ENCODE measurements around the gene ATXN1. TPM values are rescaled to one million over a fixed set of nuclear protein-coding genes. Genes with fewer than 3 reads are reported as not detected.

The ATXN1 gene
- total and polyA plus RNA-seq, 2 of the 8 experiments (the other 6 are each of a cell fraction or from before 2014, with no cell fraction given) = 1.6 to 4.0 TPM

DNA sequence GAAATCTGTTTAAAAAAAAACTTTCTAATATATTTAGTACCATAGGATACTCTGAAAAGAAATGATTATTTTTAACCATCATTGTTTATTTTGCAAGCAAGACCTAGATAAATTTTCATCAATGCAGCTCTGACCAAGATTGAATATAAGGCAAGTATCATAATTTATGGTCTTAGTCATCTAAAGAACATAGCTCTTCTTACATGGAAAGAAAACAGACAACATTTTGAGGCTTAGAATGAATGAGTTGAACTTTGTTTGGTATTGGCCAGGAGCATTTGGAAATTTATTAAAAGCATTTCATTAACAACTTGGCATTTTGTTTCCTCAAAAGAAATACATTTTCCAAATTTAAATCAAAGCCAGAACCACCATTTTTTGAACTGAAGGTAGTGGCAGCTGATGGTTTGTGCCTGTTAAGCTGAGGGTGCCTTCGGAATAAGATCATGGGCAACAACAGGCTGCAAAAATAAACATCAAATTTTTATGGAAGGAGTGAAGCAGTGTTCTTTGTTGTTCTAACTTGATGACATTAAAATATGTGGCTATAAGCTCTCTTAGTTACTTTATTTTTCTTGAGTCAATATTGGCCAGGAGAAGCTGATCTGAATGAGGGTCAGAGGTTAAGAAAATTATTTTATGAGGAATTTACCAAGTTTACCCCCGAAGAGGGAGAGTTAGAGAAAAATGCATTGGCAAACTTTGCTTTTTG lies 6.7 kb upstream of the ATXN1 start:
- Histone ChIP-seq H4K8ac (ENCODE audit: extremely low read depth, insufficient read depth, low read length) (no peak overlapping the region), H2AK5ac (ENCODE audit: low read depth, low read length) (no peak overlapping the region), H3K4me3 (ENCODE audit: extremely low read depth in 1 of 4, insufficient read depth in 2 of 4, low read depth in 3 of 4, low read length in 4 of 4) (no peak overlapping the region), H3K4me2 (ENCODE audit: insufficient read depth in 1 of 2, low read depth in 2 of 2, low read length in 2 of 2) (no peak overlapping the region), H3K9me3 (ENCODE audit: insufficient read depth in 2 of 2, low read depth in 1 of 2, low read length in 1 of 2) (no peaks in the 10 kb centered on the region), H2BK15ac (ENCODE audit: low read length) (no peak overlapping the region), H4K5ac (ENCODE audit: insufficient read length, low read depth, low read length) (no peak overlapping the region), H4K20me1 (replicated peaks in 1 of 2; ENCODE audit: control insufficient read depth in 1 of 2, insufficient read depth in 2 of 2, low read length in 2 of 2) (peaks cover 0 to 2% of the 10 kb centered on the region in 2 experiments), H2BK12ac (ENCODE audit: low read depth, low read length) (no peak overlapping the region), H3K14ac (ENCODE audit: insufficient read length) (no peak overlapping the region), H3K23ac (ENCODE audit: insufficient read length) (no peak overlapping the region), H2AFZ (ENCODE audit: low read length) (no peak overlapping the region), H3K27ac (ENCODE audit: low read depth, low read length) (no peak overlapping the region), H3K79me1 (ENCODE audit: low read depth, low read length) (no peaks in the 10 kb centered on the region), H4K91ac (replicated peaks; ENCODE audit: insufficient read length, low read length) (no peak overlapping the region), H3K27me3 (replicated peaks in 1 of 4; ENCODE audit: control insufficient read depth in 3 of 4, extremely low read depth in 1 of 4, insufficient read depth in 3 of 4, low read length in 3 of 4) (peaks cover 0 to under 1% (median 0%) of the 10 kb centered on the region in 4 experiments; a peak in 2 of 7 replicates), H2BK5ac (ENCODE audit: low read depth, low read length) (no peak overlapping the region), H3K4me1 (replicated peaks in 1 of 4; ENCODE audit: control insufficient read depth in 3 of 4, insufficient read depth in 4 of 4, low read length in 3 of 4) (peaks cover 0 to 3% (median 0%) of the 10 kb centered on the region in 4 experiments; a peak in 1 of 7 replicates), H3K36me3 (ENCODE audit: control insufficient read depth in 2 of 4, insufficient read depth in 4 of 4, low read length in 3 of 4) (no peaks in the 10 kb centered on the region), H3K9ac (replicated peaks in 1 of 4; ENCODE audit: extremely low read depth in 1 of 4, low read depth in 3 of 4, low read length in 3 of 4) (no peak overlapping the region), H3K79me2 (ENCODE audit: control insufficient read depth in 1 of 2, insufficient read depth in 2 of 2, low read length in 2 of 2) (no peaks in the 10 kb centered on the region), H2BK20ac (ENCODE audit: low read length) (no peak overlapping the region), H3K18ac (ENCODE audit: extremely low read depth, low read length) (no peak overlapping the region), H3K4ac (replicated peaks; ENCODE audit: insufficient read length, low read depth, low read length) (no peak overlapping the region), H3K56ac (replicated peaks; ENCODE audit: insufficient read length, low read depth, low read length) (no peak overlapping the region), H2BK120ac (replicated peaks; ENCODE audit: low read depth, low read length) (no peak overlapping the region), H3K23me2 (ENCODE audit: low read depth, low read length) (no peaks in the 10 kb centered on the region)
- FAIRE-seq = no peak
- POLR2A ChIA-PET (ENCODE audit: partially characterized antibody) = no interaction called here
- CTCF ChIA-PET (ENCODE audit: partially characterized antibody) = interaction anchor here (1.0 to 2.5 kb wide), 11 partner anchors 8 to 318 kb away, joined by 3 to 15 read pairs (median 4); no protein-coding TSS in a partner anchor
- DNase-seq (ENCODE audit: low read depth in 1 of 2, low spot score in 2 of 2) = no peak
- WGBS, 2 experiments (ENCODE audit: extremely low coverage in 1 of 2, insufficient coverage in 1 of 2, insufficient read length in 1 of 2, insufficient replicate concordance in 2 of 2, low coverage in 1 of 2, low lambda C conversion rate in 2 of 2, missing lambda C conversion rate in 1 of 2) = 85% methylated on average over 2 of the region's 2 CpGs; no CpG with 5 or more reads in 1 of the 2 experiments
- TF ChIP-seq POU5F1 (IDR thresholded peaks at IDR 0.05; ENCODE audit: low read depth, low read length) (no peak), FOSL1 (IDR thresholded peaks at IDR 0.05; ENCODE audit: insufficient read depth, low read depth, low read length) (no peak), SIX5 (IDR thresholded peaks at IDR 0.05; ENCODE audit: low read depth, low read length) (no peak), JUND (IDR thresholded peaks at IDR 0.05; ENCODE audit: low read length) (no peak), KDM5A (IDR thresholded peaks at IDR 0.05; ENCODE audit: low read length) (no peak)
- TF ChIP-seq, protein P1, sequence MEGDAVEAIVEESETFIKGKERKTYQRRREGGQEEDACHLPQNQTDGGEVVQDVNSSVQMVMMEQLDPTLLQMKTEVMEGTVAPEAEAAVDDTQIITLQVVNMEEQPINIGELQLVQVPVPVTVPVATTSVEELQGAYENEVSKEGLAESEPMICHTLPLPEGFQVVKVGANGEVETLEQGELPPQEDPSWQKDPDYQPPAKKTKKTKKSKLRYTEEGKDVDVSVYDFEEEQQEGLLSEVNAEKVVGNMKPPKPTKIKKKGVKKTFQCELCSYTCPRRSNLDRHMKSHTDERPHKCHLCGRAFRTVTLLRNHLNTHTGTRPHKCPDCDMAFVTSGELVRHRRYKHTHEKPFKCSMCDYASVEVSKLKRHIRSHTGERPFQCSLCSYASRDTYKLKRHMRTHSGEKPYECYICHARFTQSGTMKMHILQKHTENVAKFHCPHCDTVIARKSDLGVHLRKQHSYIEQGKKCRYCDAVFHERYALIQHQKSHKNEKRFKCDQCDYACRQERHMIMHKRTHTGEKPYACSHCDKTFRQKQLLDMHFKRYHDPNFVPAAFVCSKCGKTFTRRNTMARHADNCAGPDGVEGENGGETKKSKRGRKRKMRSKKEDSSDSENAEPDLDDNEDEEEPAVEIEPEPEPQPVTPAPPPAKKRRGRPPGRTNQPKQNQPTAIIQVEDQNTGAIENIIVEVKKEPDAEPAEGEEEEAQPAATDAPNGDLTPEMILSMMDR (IDR thresholded peaks at IDR 0.05; ENCODE audit: control extremely low read depth in 1 of 3, insufficient read depth in 1 of 3, low read depth in 1 of 3, low read length in 3 of 3) = no peak
- TF ChIP-seq, protein P2, sequence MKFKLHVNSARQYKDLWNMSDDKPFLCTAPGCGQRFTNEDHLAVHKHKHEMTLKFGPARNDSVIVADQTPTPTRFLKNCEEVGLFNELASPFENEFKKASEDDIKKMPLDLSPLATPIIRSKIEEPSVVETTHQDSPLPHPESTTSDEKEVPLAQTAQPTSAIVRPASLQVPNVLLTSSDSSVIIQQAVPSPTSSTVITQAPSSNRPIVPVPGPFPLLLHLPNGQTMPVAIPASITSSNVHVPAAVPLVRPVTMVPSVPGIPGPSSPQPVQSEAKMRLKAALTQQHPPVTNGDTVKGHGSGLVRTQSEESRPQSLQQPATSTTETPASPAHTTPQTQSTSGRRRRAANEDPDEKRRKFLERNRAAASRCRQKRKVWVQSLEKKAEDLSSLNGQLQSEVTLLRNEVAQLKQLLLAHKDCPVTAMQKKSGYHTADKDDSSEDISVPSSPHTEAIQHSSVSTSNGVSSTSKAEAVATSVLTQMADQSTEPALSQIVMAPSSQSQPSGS (IDR thresholded peaks at IDR 0.05; ENCODE audit: low read length) = no peak
- TF ChIP-seq, protein P3, sequence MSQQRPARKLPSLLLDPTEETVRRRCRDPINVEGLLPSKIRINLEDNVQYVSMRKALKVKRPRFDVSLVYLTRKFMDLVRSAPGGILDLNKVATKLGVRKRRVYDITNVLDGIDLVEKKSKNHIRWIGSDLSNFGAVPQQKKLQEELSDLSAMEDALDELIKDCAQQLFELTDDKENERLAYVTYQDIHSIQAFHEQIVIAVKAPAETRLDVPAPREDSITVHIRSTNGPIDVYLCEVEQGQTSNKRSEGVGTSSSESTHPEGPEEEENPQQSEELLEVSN (IDR thresholded peaks at IDR 0.05) = no peak
